H1 (cell line): ENCODE results near the gene PPP2R2D. TPM values are rescaled to one million over a fixed set of nuclear protein-coding genes. Genes with fewer than 3 reads are reported as not detected.

ENCODE experiments used
- ATF3 ChIP-seq: IDR thresholded peaks from 2 replicates; pipeline ENCODE4 v1.6.1; 2011; ENCODE audit warnings: low read depth, mild to moderate bottlenecking, low read length; ENCODE audit not compliant: insufficient read depth
- TAF1 ChIP-seq: IDR thresholded peaks from 2 replicates; pipeline ENCODE4 v1.6.1; 2011; ENCODE audit warnings: mild to moderate bottlenecking, low read depth, low read length
- polyA plus RNA-seq, 7 experiments: library from polyadenylated mRNA; depleted of rRNA in 3 of 7; stranded (reverse) in 5 of 7; unstranded in 2 of 7; fragments of >200 nt in 5 of 7; fragments of 200-250 nt in 2 of 7; gene quantifications; 1 replicate in 5 of 7; 2 replicates in 1 of 7; 4 replicates in 1 of 7; pipeline versions ENCODE4 v1.2.1 to v1.2.3, GENCODE V29; 2011 to 2013; ENCODE audit warnings: missing spikeins in 2 of 7, mixed read lengths in 2 of 7
- total RNA-seq: library from RNA; stranded (reverse); fragmentation: NEBNext Ultra II Directional; extraction: Animal tissue kit (Norgen Biotek cat#: 25700); gene quantifications from 2 replicates; pipeline ENCODE4 v1.2.1, GENCODE V29; 2021

The PPP2R2D gene
- total and polyA plus RNA-seq, 2 of the 8 experiments (the other 6 are each of a cell fraction or from before 2014, with no cell fraction given), result 25.4 to 32.8 TPM

GRCh38 chr10:131911451-131911850 is 10.6 kb downstream of the PPP2R2D start (continued):
- TF ChIP-seq ATF3, result no peak
- TF ChIP-seq TAF1, result no peak
